IPS-18c (cell line): ENCODE measurements around the gene PRELID2.
"Not testable (repeated sequence)": the region's sequence is repeated elsewhere in the genome, so short reads cannot be mapped to it uniquely, and the experiment has no call there.

Experiments used
- H3K4me3 ChIP-seq: 2 replicates; pipeline ENCODE4 v1.7.0; 2013; ENCODE audit warnings: low read depth, mild to moderate bottlenecking, low read length, moderate library complexity; ENCODE audit not compliant: insufficient read depth
- H3K9me3 ChIP-seq: one replicate; pipeline ENCODE4 v1.6.1; 2013; ENCODE audit warnings: mild to moderate bottlenecking, low read length, moderate library complexity; ENCODE audit not compliant: control insufficient read depth, insufficient read depth

PRELID2 gene

GRCh38 chr5:145737578-145737977 lies 97.6 kb downstream of the PRELID2 start:
- Histone ChIP-seq H3K4me3 (no peak overlapping the region), H3K9me3 (no peaks in the 10 kb centered on the region)

- not testable (repeated sequence) for H3K9me3 ChIP-seq
These were observed 105.2 kb downstream of the PRELID2 start for GRCh38 chr5:145729956-145730355.

GRCh38 chr5:145723516-145723915 lies 111.6 kb downstream of the PRELID2 start:
- Histone ChIP-seq H3K4me3 (no peak overlapping the region), H3K9me3 (no peaks in the 10 kb centered on the region)

More at GRCh38 chr5:145729956-145730355, 105.2 kb downstream of the PRELID2 start:
- H3K4me3 ChIP-seq: not testable (repeated sequence)

- Histone ChIP-seq H3K4me3 (no peak overlapping the region), H3K9me3 (no peaks in the 10 kb centered on the region)
These were observed 116.2 kb downstream of the PRELID2 start for GRCh38 chr5:145718956-145719355.

- Histone ChIP-seq H3K9me3 (no peaks in the 10 kb centered on the region), H3K4me3 (no peak overlapping the region)
These were observed 119.7 kb downstream of the PRELID2 start for GRCh38 chr5:145715412-145715811.

- H3K4me3 ChIP-seq: no peak overlapping the region
- no peaks in the 10 kb centered on the region for H3K9me3 ChIP-seq
These were observed 122.9 kb downstream of the PRELID2 start for GRCh38 chr5:145712245-145712644.

- Histone ChIP-seq H3K4me3 (no peak overlapping the region), H3K9me3 (no peaks in the 10 kb centered on the region)
These were observed 123.7 kb downstream of the PRELID2 start for GRCh38 chr5:145711417-145711816.
